Measurements from ENCODE around the gene PLK2. TPM values are rescaled to one million over a fixed set of nuclear protein-coding genes. Genes with fewer than 3 reads are reported as not detected.

The PLK2 gene
- total RNA-seq, 4 donors from 2014 or later = 117 to 227 (median 151) TPM

DNA sequence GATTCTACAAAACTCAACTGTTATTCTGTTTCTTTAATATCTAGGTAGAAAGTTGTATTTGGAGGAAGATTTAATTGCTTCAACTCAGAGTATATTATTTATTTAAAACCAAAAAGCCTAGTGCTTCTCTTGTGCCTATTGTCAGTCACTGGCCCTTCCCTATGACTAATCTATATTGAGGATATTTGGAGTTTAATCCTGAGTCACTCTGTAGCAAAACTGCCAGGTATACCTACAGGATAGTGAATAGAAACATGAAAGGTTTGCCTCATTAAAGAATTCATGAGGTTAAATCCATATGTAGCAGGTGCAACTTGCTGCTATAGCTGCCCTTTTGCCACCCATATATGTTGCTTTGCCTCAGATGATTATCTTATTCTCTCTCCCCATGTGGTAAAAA, 15.1 kb downstream of the PLK2 start:
- TF ChIP-seq, protein P1, sequence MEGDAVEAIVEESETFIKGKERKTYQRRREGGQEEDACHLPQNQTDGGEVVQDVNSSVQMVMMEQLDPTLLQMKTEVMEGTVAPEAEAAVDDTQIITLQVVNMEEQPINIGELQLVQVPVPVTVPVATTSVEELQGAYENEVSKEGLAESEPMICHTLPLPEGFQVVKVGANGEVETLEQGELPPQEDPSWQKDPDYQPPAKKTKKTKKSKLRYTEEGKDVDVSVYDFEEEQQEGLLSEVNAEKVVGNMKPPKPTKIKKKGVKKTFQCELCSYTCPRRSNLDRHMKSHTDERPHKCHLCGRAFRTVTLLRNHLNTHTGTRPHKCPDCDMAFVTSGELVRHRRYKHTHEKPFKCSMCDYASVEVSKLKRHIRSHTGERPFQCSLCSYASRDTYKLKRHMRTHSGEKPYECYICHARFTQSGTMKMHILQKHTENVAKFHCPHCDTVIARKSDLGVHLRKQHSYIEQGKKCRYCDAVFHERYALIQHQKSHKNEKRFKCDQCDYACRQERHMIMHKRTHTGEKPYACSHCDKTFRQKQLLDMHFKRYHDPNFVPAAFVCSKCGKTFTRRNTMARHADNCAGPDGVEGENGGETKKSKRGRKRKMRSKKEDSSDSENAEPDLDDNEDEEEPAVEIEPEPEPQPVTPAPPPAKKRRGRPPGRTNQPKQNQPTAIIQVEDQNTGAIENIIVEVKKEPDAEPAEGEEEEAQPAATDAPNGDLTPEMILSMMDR (IDR thresholded peaks at IDR 0.05) = no peak
- TF ChIP-seq POLR2A (IDR thresholded peaks at IDR 0.05) = no peak
- intact Hi-C loops (cut with DNase I) = no loop called here
- Histone ChIP-seq H3K27me3 (no peaks in the 10 kb centered on the region), H3K27ac (peak overlapping the region in 2 of 4 donors; percentile 27 to 39), H3K9me3 (no peaks in the 10 kb centered on the region), H3K36me3 (no peaks in the 10 kb centered on the region), H3K4me3 (no peak overlapping the region), H3K4me1 (peaks cover 0 to 13% (median 0%) of the 10 kb centered on the region in 3 donors)
- no peak for DNase-seq

DNA sequence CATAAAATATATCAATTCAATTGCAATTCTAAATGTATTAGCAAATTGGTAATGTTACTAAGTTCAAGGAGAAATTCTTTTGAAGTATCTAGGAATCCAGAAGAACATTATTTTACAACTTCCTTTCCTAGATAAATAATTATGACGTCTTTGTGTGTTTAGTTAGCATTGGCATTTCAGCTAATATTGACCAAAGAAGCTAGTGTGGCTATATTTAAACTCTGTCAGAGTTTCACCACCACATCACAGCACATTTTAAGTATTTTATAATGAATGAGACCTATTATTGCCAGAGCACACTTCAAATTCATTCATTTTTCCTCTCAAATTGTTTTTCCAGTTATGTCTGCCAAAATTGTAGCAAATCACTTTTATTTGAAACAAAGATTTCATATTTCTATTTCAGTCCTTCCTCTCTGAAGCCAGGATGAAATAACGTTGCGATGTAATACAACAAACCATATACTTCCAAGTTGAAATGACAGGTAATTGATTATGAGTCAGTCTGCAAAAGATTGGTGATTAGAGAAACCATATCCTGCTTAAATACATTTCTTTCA, 18.9 kb downstream of the PLK2 start:
- H3K4me3 ChIP-seq = no peak overlapping the region
- no peak overlapping the region for H3K27ac ChIP-seq
- H3K36me3 ChIP-seq = no peaks in the 10 kb centered on the region
- TF ChIP-seq POLR2A (IDR thresholded peaks at IDR 0.05) = no peak
- TF ChIP-seq, protein P1 (IDR thresholded peaks at IDR 0.05) = no peak
- H3K4me1 ChIP-seq = peaks cover 0 to 17% (median 0%) of the 10 kb centered on the region in 3 donors
- no peak for DNase-seq
- H3K9me3 ChIP-seq = no peaks in the 10 kb centered on the region
- WGBS, 2 donors = 52 to 60% methylated on average over 3 of the region's 3 CpGs
- no peaks in the 10 kb centered on the region for H3K27me3 ChIP-seq
- intact Hi-C loops (cut with DNase I) = no loop called here

GRCh38 chr5:58439094-58439644, 20.7 kb downstream of the PLK2 start:
- no peaks in the 10 kb centered on the region for H3K27me3 ChIP-seq
- DNase-seq = no peak
- no peaks in the 10 kb centered on the region for H3K36me3 ChIP-seq
- no peaks in the 10 kb centered on the region for H3K9me3 ChIP-seq
- 79 to 93% methylated on average over 5 of the region's 5 CpGs for WGBS, 2 donors
- intact Hi-C loops (cut with DNase I) = no loop called here
- peaks cover 0 to 4% (median 0%) of the 10 kb centered on the region in 3 donors for H3K4me1 ChIP-seq
- H3K27ac ChIP-seq = no peak overlapping the region
- no peak overlapping the region for H3K4me3 ChIP-seq
- TF ChIP-seq, protein P1 (IDR thresholded peaks at IDR 0.05) = no peak
- no peak for TF ChIP-seq POLR2A (IDR thresholded peaks at IDR 0.05)

DNA sequence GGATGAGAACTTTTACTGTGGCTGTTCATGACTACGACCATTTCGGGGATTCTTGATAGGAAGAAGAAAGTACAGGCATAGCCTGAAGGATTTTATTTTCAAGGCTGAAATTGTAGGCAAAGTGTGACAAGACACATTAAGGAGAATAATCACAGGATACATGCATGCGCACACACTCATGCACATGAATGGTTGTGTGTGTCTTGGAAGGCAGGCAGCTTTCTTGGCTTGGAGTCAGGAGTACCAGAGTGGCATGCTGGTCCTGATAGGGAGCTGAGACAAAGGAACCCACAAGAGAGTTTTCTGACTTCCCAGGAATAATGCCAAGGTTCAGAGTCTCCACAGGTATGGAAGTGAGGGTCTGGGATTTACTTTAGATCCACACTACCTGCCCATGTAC, 22.2 kb downstream of the PLK2 start:
- Histone ChIP-seq H3K27ac (no peak overlapping the region), H3K4me1 (peaks cover 0 to 4% (median 0%) of the 10 kb centered on the region in 3 donors), H3K9me3 (no peaks in the 10 kb centered on the region), H3K4me3 (no peak overlapping the region), H3K27me3 (no peaks in the 10 kb centered on the region), H3K36me3 (no peaks in the 10 kb centered on the region)
- TF ChIP-seq, protein P1 (IDR thresholded peaks at IDR 0.05) = no peak
- no peak for TF ChIP-seq POLR2A (IDR thresholded peaks at IDR 0.05)
- WGBS, 2 donors = 75 to 100% methylated on average over 3 of the region's 3 CpGs
- no peak for DNase-seq
- intact Hi-C loops (cut with DNase I) = no loop called here

GRCh38 chr5:58431832-58432231, 28.1 kb downstream of the PLK2 start:
- Histone ChIP-seq H3K4me3 (no peak overlapping the region), H3K9me3 (no peaks in the 10 kb centered on the region), H3K4me1 (no peaks in the 10 kb centered on the region), H3K27ac (no peak overlapping the region), H3K36me3 (no peaks in the 10 kb centered on the region), H3K27me3 (no peaks in the 10 kb centered on the region)
- no peak for DNase-seq
- WGBS, 2 donors = 73 to 76% methylated on average over 2 of the region's 2 CpGs
- intact Hi-C loops (cut with DNase I) = no loop called here
- TF ChIP-seq POLR2A (IDR thresholded peaks at IDR 0.05) = no peak
- TF ChIP-seq, protein P1 (IDR thresholded peaks at IDR 0.05) = no peak
